OCI-LY3 (cell line): ENCODE results near the gene HIVEP3.

Experiments used
- H2AFZ ChIP-seq: fragments of 200-600, 300-600 bp; shearing (Covaris generic); 2 replicates; pipeline ENCODE4 v1.6.0; 2014; ENCODE audit warnings: antibody characterized with exemption, low read depth, low read length
- H3K27ac ChIP-seq: fragments of 200-600, 300-600 bp; sonication (generic); 2 replicates; pipeline ENCODE4 v1.5.1; 2014; ENCODE audit warnings: mild to moderate bottlenecking, low read length, moderate library complexity, mixed read lengths
- H3K27me3 ChIP-seq: fragments of 200-600, 300-600 bp; sonication (generic); 2 replicates; pipeline ENCODE4 v1.6.1; 2014; ENCODE audit warnings: low read depth, low read length, mixed read lengths
- H3K36me3 ChIP-seq: fragments of 200-600, 300-600 bp; sonication (generic); replicated peaks from 2 replicates; pipeline ENCODE3; 2014; ENCODE audit warnings: low read depth, low read length, mixed read lengths
- H3K4me1 ChIP-seq: fragments of 300-600, 200-600 bp; sonication (generic); 2 replicates; pipeline ENCODE4 v1.6.1; 2014; ENCODE audit warnings: low read length, mixed read lengths
- H3K4me2 ChIP-seq: fragments of 200-600, 300-600 bp; sonication (generic); 2 replicates; pipeline ENCODE4 v1.6.1; 2014; ENCODE audit warnings: low read length, mixed read lengths
- H3K4me3 ChIP-seq: fragments of 300-600, 200-600 bp; sonication (generic); 2 replicates; pipeline ENCODE4 v1.5.1; 2014; ENCODE audit warnings: antibody characterized with exemption, mild to moderate bottlenecking, low read length, moderate library complexity
- H3K79me2 ChIP-seq: fragments of 300-600, 200-600 bp; shearing (Covaris generic); 2 replicates; pipeline ENCODE4 v1.6.1; 2014; ENCODE audit warnings: mild to moderate bottlenecking, low read length, mixed read lengths
- H3K9ac ChIP-seq: fragments of 300-600, 200-600 bp; shearing (Covaris generic); 2 replicates; pipeline ENCODE4 v1.6.0; 2014; ENCODE audit warnings: mild to moderate bottlenecking, low read length, moderate library complexity
- H3K9me3 ChIP-seq: fragments of 200-600, 300-600 bp; shearing (Covaris generic); 2 replicates; pipeline ENCODE4 v1.6.1; 2014; ENCODE audit warnings: low read length, mixed read lengths; ENCODE audit not compliant: insufficient read depth
- H4K20me1 ChIP-seq: fragments of 200-600, 300-600 bp; sonication (generic); 2 replicates; pipeline ENCODE4 v1.6.1; 2016; ENCODE audit warnings: low read length, mixed read lengths; ENCODE audit not compliant: insufficient read depth
- EZH2phosphoT487 ChIP-seq: fragments of 200-600 bp; shearing (Covaris generic); IDR thresholded peaks from 2 replicates; pipeline ENCODE4 v1.6.1; 2018; ENCODE audit warnings: antibody characterized with exemption, mixed run types, low read depth
- TF ChIP-seq, protein P1 (sequence below): fragments of 200-600, 300-600 bp; sonication (generic); IDR thresholded peaks from 2 replicates; pipeline ENCODE4 v1.5.1; 2014; ENCODE audit warnings: antibody characterized with exemption, low read length, low read depth

The HIVEP3 gene

DNA sequence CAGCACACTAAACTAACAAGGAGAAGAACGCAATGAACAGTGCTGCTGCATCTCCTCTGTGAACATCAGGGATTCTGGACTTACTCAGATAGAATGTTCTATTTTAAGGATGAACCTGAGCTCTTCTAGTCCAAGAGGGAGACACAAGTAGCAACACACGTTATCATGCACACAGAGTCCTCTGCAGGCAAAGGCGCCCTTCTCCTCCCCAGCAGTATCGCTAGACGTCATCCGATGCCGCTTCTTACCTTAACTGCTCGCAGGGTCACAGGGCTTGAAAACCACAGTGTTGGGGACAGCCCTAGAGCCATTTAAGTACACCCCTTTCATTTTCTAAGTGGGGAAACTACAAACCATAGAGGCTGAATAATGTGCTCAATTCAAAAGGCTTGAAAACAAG is 74.5 kb downstream of the HIVEP3 start:
- Histone ChIP-seq H2AFZ (no peak overlapping the region), H3K27ac (no peak overlapping the region)
- no peak for TF ChIP-seq EZH2phosphoT487
- TF ChIP-seq, protein P1, sequence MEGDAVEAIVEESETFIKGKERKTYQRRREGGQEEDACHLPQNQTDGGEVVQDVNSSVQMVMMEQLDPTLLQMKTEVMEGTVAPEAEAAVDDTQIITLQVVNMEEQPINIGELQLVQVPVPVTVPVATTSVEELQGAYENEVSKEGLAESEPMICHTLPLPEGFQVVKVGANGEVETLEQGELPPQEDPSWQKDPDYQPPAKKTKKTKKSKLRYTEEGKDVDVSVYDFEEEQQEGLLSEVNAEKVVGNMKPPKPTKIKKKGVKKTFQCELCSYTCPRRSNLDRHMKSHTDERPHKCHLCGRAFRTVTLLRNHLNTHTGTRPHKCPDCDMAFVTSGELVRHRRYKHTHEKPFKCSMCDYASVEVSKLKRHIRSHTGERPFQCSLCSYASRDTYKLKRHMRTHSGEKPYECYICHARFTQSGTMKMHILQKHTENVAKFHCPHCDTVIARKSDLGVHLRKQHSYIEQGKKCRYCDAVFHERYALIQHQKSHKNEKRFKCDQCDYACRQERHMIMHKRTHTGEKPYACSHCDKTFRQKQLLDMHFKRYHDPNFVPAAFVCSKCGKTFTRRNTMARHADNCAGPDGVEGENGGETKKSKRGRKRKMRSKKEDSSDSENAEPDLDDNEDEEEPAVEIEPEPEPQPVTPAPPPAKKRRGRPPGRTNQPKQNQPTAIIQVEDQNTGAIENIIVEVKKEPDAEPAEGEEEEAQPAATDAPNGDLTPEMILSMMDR: no peak

DNA sequence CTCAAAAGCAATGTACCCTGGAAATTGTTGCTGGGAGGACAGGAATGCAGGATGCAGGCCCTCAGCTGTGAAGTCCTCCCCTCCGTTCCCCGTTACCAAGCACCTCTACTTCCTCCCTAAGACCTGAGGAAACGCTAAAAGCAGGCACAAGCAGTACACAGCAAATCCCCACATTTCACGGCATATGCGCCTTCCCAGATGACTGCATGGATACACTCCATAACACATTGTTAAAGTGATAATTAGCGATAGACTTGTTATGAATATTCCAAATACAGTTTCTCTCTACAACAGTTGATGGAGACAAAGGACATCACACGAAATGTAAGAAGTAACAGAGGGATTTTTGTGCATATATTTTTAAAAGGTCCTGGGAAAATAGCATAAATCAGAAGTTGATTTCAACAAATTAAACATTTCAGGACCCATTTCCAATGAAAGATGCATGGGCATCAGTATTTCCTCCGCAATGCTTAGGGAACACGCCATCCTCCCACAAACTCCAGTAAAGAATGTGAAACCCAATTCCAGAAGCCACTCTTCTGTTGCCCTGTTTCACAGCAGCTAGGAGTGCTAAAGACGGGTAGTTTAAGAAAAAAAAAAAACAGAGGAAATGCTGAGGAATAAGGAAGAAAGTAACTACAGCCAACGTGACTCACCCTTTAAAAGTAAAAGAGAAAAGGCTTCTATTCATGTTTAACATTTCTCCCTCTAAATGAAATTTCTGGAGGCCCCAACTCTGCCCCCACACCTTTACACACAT is 75.5 kb downstream of the HIVEP3 start:
- TF ChIP-seq EZH2phosphoT487: no peak
- TF ChIP-seq, protein P1: no peak
- Histone ChIP-seq H2AFZ (no peak overlapping the region), H3K9ac (no peak overlapping the region)

More for the DNA sequence above, 74.5 kb downstream of the HIVEP3 start:
- Histone ChIP-seq H3K4me3 (no peak overlapping the region), H3K9me3 (no peaks in the 10 kb centered on the region), H3K36me3 (peaks cover 4% of the 10 kb centered on the region), H3K27me3 (no peaks in the 10 kb centered on the region), H4K20me1 (no peaks in the 10 kb centered on the region), H3K4me1 (no peaks in the 10 kb centered on the region), H3K4me2 (no peak overlapping the region), H3K79me2 (no peaks in the 10 kb centered on the region), H3K9ac (no peak overlapping the region)

DNA sequence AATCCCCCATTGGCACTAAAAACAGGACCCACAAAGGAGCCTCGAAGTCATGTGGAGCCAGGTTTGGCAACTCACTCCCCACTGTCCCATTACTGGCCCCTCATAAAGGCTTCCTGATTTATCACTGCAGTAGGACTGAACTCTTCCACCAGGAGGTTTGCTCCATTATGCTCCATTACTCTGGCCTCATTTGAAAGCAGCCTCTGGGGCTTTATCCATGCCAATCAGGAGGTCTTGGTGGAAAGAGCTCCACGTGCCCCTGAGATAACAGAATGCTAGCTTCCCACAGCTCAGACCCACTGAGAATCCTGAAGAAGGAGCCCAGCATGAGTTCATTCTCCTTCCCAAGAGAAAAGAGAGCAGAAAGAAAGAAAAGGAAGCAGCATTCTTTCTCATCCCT is 76.4 kb downstream of the HIVEP3 start:
- Histone ChIP-seq H3K36me3 (peaks cover 4% of the 10 kb centered on the region), H3K27me3 (no peaks in the 10 kb centered on the region), H3K9me3 (no peaks in the 10 kb centered on the region)

More for the DNA sequence above, 75.5 kb downstream of the HIVEP3 start:
- Histone ChIP-seq H3K9me3 (no peaks in the 10 kb centered on the region), H3K4me3 (no peak overlapping the region), H4K20me1 (no peaks in the 10 kb centered on the region), H3K36me3 (peaks cover 4% of the 10 kb centered on the region), H3K79me2 (no peaks in the 10 kb centered on the region), H3K27me3 (no peaks in the 10 kb centered on the region), H3K4me2 (no peak overlapping the region), H3K4me1 (no peaks in the 10 kb centered on the region), H3K27ac (no peak overlapping the region)

DNA sequence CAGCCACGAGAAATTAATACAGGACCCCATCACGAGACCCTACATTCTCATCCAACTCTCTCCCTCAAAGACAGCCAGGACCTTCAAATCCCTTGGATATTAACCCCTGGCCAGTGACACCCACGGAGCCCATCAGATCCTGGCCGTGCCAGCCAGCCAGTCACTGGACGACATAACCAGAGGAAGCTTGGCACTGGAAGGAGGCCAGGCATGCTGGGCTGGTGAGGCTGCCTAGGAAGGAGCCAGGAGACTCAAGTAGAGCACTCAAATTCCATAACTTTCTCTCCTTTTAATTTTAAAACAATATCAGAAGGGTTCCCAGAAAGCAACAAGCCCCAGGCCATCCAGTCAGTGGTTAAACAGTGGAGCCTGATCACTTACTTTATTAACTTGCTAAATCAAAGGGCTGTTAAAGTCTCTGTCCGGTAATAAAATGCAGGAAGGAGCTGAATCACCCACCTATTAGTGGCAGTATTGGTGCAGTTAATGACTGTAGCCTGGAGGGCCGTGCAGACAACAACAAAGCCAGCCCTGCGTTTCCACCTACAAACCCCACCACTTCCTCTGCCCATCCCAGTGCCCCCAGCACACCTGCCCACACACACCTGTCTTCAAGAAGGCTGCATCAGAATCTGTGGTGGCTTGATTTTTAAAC is 78.0 kb downstream of the HIVEP3 start:
- Histone ChIP-seq H3K9me3 (no peaks in the 10 kb centered on the region), H3K9ac (no peak overlapping the region), H3K79me2 (no peaks in the 10 kb centered on the region), H3K36me3 (no peaks in the 10 kb centered on the region), H3K4me2 (no peak overlapping the region), H3K4me1 (no peaks in the 10 kb centered on the region), H3K27me3 (no peaks in the 10 kb centered on the region), H3K4me3 (no peak overlapping the region), H3K27ac (no peak overlapping the region), H2AFZ (no peak overlapping the region), H4K20me1 (no peaks in the 10 kb centered on the region)
- TF ChIP-seq, protein P1: no peak
- no peak for TF ChIP-seq EZH2phosphoT487

More for the DNA sequence above, 76.4 kb downstream of the HIVEP3 start:
- TF ChIP-seq EZH2phosphoT487: no peak
- TF ChIP-seq, protein P1: no peak
- Histone ChIP-seq H3K4me2 (no peak overlapping the region), H2AFZ (no peak overlapping the region), H3K4me3 (no peak overlapping the region), H3K79me2 (no peaks in the 10 kb centered on the region), H3K27ac (no peak overlapping the region), H4K20me1 (no peaks in the 10 kb centered on the region), H3K4me1 (no peaks in the 10 kb centered on the region), H3K9ac (no peak overlapping the region)
